Upper lobe of right lung (tissue), 1 donor: ENCODE measurements around the gene DLEC1. TPM values are rescaled to one million over a fixed set of nuclear protein-coding genes. Genes with fewer than 3 reads are reported as not detected.

Experiments
- ATAC-seq: fragments of 200-7000 bp; cut with Tn5 transposase; one replicate; pipeline ENCODE4 v1.9.1; 2020; ENCODE audit warnings: mild to moderate bottlenecking, moderate library complexity
- DNase-seq: peaks from one replicate; pipeline ENCODE4 v3.0.0-alpha.2; 2020
- H3K27ac ChIP-seq: fragments of 200-600 bp; one replicate; pipeline ENCODE4 v1.8.0; 2022
- H3K27me3 ChIP-seq: fragments of 200-600 bp; one replicate; pipeline ENCODE4 v1.8.0; 2022; ENCODE audit warnings: mild to moderate bottlenecking
- H3K36me3 ChIP-seq: fragments of 200-600 bp; one replicate; pipeline ENCODE4 v1.8.0; 2022
- H3K4me1 ChIP-seq: fragments of 200-600 bp; one replicate; pipeline ENCODE4 v1.8.0; 2022
- H3K4me3 ChIP-seq: fragments of 200-600 bp; one replicate; pipeline ENCODE4 v1.8.0; 2022; ENCODE audit warnings: mild to moderate bottlenecking
- H3K9me3 ChIP-seq: fragments of 200-600 bp; one replicate; pipeline ENCODE4 v1.8.0; 2022
- intact Hi-C: fragments of 100-400 bp; cut with DNase I; formaldehyde crosslinking; loops from one replicate; pipeline ENCODE4 v1.11.0; 2022
- total RNA-seq: library from RNA; stranded (reverse); fragmentation: NEBNext Ultra II Directional; extraction: Animal tissue kit (Norgen Biotek cat#: 25700); gene quantifications from one replicate; pipeline ENCODE4 v1.2.1, GENCODE V29; 2021
- TF ChIP-seq, protein P1 (sequence below): fragments of 200-600 bp; IDR thresholded peaks from one replicate; pipeline ENCODE4 v1.8.0; 2022; ENCODE audit warnings: antibody characterized with exemption
- donor health status: DM: no; HTN: yes; CAD: no; lungs with severe emphysema.

The DLEC1 gene
- total RNA-seq, 1 donor from 2014 or later = 2.7 TPM

DNA sequence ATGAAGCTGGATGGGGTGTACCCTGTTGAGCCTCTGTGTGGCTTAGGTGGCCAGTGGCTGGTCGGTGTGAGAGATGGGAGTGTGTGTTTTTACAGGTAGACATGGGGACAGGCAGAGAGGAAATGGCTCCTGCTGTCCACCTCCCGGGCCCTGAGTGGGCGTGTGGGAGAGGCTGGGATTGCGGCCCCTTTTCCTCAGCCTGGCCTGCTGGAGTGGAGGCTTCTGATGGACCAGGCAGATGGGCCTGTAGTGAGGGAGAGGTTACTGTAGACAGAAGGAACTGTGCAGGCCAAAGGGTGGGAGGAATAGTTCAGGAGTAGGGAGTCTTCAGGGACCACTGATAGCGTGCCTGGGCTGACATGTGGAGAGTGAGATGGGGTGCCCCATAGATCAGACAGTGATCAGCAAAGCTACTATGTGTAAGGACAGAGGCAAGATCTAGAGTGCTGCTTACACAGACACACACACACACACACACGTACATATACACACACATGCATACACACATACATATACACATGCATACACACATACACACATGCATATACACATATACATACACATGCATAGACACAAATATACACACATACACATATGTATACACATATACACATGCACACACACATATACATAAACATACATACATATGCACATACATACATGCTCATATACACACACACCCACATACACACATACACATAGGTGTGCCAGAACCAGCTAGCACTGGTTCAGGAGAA, 71.5 kb downstream of the DLEC1 start:
- Histone ChIP-seq H3K36me3 (no peaks in the 10 kb centered on the region), H3K27me3 (no peaks in the 10 kb centered on the region), H3K4me1 (no peaks in the 10 kb centered on the region), H3K4me3 (no peak overlapping the region), H3K27ac (no peak overlapping the region), H3K9me3 (no peaks in the 10 kb centered on the region)
- TF ChIP-seq, protein P1, sequence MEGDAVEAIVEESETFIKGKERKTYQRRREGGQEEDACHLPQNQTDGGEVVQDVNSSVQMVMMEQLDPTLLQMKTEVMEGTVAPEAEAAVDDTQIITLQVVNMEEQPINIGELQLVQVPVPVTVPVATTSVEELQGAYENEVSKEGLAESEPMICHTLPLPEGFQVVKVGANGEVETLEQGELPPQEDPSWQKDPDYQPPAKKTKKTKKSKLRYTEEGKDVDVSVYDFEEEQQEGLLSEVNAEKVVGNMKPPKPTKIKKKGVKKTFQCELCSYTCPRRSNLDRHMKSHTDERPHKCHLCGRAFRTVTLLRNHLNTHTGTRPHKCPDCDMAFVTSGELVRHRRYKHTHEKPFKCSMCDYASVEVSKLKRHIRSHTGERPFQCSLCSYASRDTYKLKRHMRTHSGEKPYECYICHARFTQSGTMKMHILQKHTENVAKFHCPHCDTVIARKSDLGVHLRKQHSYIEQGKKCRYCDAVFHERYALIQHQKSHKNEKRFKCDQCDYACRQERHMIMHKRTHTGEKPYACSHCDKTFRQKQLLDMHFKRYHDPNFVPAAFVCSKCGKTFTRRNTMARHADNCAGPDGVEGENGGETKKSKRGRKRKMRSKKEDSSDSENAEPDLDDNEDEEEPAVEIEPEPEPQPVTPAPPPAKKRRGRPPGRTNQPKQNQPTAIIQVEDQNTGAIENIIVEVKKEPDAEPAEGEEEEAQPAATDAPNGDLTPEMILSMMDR = no peak
- ATAC-seq (no peak), DNase-seq (no peak)
- intact Hi-C loops = no loop called here

DNA sequence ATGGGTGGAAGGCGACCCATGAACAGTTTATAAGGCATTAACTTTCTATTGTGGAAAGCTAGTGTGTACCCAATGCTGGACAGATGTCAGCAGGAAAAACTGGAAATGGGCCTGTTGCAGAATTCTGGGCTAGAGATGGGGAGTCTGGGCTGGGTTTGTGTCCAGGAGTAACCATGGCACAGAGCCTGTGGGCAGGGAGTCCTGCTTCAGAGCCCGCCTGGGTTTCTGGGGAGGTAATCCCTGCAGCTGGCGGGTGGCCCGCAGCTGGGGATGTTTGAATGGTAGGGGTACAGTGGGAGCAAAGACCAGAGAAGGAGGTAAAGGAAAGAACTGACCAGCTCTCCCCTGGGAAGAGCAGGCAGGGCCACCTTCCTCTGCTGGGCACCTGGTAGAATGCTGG, 72.2 kb downstream of the DLEC1 start:
- TF ChIP-seq, protein P1 = no peak
- Histone ChIP-seq H3K27ac (no peak overlapping the region), H3K9me3 (no peaks in the 10 kb centered on the region), H3K4me3 (no peak overlapping the region), H3K4me1 (no peaks in the 10 kb centered on the region), H3K27me3 (no peaks in the 10 kb centered on the region), H3K36me3 (no peaks in the 10 kb centered on the region)
- intact Hi-C loops = no loop called here
- DNase-seq = no peak
- no peak for ATAC-seq

DNA sequence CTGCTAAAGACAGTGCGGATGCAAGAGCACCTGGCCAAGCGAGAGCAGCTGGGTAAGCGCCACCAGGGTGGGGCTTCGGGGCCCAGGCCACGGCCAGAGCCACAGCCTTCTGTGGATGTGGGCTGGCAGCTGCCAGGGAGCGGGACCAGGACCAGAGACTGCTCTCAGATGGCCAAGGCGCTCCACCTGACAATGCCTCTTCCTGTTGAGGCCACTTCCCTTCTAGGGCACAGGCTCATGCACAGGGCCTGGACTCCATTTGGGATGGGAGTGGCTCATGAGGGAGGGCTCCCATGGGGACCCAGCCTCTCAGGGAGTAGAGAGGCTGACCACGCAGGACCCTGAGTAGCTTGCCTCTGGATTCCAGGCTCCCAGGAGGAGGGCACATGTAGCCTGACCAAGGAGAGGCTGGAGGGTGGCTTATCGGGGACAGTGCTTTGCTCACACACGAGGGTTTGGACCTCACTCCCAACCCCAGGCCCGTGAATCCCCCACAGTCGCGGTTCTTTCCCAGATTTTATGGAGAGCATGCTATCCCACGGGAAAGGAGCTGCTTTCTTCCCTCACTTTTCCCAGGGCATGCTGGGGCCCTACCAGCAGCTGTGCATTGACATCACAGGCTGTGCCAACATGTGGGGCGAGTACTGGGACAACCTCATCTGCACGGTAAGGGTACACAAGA, 72.8 kb downstream of the DLEC1 start:
- Histone ChIP-seq H3K36me3 (no peaks in the 10 kb centered on the region), H3K27ac (no peak overlapping the region), H3K9me3 (no peaks in the 10 kb centered on the region), H3K27me3 (no peaks in the 10 kb centered on the region), H3K4me1 (no peaks in the 10 kb centered on the region), H3K4me3 (no peak overlapping the region)
- intact Hi-C loops = no loop called here
- DNase-seq (no peak), ATAC-seq (no peak)
- TF ChIP-seq, protein P1 = no peak

DNA sequence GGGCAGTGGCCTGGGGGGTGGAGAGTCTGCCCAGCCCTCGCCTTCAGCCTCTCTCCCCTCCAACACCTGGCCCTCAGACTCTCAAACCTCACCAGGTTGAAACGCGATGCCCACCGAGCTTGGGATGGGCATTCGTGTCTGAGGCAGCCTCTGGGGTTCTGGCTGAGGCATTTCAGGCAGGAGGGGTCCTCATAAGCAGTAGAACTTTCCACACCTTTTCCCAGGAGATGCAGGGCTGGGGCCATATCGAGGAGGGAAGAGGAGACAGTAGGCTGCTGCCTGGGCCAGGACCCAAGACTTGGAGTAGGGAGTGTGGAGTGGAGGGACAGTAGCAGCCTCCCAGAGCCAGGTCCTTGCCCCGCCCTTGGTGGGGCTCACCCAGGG, 73.4 kb downstream of the DLEC1 start:
- no peak for DNase-seq
- no peaks in the 10 kb centered on the region for H3K27me3 ChIP-seq
- intact Hi-C loops = no loop called here
- no peak for ATAC-seq
- H3K4me3 ChIP-seq = no peak overlapping the region
- H3K27ac ChIP-seq = no peak overlapping the region
- H3K36me3 ChIP-seq = no peaks in the 10 kb centered on the region
- no peaks in the 10 kb centered on the region for H3K9me3 ChIP-seq
- no peaks in the 10 kb centered on the region for H3K4me1 ChIP-seq
- TF ChIP-seq, protein P1 = no peak

DNA sequence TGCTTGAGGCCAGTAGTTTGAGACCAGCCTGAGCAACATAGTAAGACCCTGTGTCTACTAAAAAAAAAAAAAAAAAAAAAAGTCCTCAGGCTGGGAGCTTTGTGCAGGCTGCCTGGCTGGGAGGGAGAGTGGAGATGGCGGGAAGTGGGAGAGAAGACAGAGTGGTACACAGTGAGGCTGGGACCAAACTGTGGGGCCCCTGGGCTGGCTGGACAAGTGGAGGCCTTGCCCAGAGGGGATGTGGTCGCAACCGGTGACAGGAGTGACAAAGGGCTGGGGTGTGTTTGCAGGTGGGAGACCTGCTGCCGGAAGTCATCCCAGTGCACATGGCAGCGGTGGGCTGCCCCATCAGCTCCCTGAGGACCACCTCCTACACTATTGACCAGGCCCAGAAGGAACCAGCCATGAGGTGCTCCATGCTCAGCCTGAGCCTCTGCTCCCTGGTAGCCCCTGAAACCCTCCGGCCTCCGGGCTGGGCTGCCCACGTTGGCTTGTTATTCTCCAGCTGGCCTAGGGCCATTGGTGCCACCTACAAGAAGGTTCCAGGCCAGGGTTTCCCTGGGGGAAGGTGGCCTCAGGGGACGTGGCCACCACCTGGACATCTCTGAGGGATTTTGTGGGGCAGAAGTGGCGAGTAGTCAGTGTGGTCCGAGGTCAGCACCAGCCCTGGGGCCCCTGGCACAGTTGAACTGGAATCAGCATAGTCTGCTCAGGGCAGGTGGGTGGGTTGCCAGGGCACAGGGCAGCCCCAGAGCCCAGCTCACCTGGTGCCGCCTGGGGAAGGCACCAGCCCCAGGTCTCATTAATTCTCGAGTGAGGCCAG, 75.3 kb downstream of the DLEC1 start:
- Histone ChIP-seq H3K36me3 (no peaks in the 10 kb centered on the region), H3K4me3 (no peak overlapping the region), H3K4me1 (no peaks in the 10 kb centered on the region), H3K9me3 (no peaks in the 10 kb centered on the region), H3K27me3 (no peaks in the 10 kb centered on the region), H3K27ac (no peak overlapping the region)
- no peak for DNase-seq
- TF ChIP-seq, protein P1 = no peak
- intact Hi-C loops = no loop called here
- ATAC-seq = no peak
